ENCODE results near the gene LCE1B. TPM values are rescaled to one million over a fixed set of nuclear protein-coding genes. Genes with fewer than 3 reads are reported as not detected.

Gene LCE1B, protein sequence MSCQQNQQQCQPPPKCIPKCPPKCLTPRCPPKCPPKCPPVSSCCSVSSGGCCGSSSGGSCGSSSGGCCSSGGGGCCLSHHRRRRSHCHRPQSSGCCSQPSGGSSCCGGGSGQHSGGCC
- not detected in 2 replicates for total RNA-seq

DNA sequence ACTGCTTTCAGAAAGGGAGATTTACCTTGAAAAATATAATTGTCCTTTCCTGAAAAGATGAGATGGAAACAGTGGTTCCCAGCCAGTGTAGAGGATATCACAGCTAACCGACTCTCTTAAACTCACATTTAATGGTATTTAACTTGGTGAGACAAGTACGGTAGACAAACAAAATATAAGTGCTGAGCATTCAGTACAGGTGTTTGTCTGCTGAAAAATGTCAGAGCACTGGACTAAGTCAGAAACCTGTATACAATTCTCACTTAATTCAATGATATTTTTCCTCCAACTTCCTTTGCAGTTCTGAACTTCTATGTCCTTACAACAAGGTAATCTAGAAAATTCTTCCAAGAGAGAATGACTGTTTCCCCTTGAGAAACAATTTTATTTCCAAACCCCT is at the start of gene LCE1B:
LCE1B (plus strand) TSS at position 301 of the 400 bp plus-strand sequence. CDS start 476 bp downstream, outside the sequence.

DNA sequence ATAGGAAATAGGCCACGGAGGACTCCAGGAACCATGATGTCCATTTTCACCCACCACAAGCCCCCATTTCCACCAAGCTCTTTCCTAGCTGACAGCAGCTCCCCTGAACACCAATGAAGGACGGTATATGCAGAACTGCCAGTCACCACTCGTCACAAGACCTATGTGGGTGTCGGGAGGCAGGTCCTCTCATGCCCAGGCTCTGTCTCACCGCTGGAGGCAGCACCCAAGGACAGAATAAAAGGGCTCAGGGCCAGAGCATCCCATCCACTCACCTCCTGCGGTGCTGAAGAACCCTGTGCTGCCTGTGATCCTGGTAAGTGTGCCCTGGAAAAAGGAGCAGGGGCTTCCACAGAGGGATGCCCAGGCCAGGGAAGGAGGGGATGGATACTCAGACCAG is 36.9 kb upstream of the LCE1B start, which contains the start of gene LCE1F:
LCE1F (plus strand) TSS at position 266 of the 400 bp plus-strand sequence. CDS start 1,232 bp downstream, outside the sequence.

DNA sequence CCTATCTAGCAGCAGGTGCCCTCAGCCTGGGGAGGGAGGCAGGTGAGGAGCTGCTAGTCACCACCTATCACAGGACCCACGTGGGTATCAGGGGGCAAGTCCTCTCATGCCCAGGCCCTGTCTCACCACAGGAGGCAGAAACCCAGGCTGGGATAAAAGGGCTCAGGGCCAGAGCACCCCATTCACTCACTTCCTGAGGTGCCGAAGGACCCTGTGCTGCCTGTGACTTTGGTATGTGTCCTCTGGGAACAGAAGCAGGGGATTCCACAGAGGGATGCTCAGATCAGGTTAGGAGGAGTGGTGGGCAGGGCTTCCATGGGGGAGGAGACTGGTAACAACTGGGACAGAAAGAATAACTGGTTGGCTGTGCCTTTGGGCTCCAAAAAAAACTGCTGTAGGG is 25.7 kb upstream of the LCE1B start, which contains the start of gene LCE1E:
LCE1E (plus strand) TSS at position 181 of the 400 bp plus-strand sequence. CDS start 1,043 bp downstream, outside the sequence.

DNA sequence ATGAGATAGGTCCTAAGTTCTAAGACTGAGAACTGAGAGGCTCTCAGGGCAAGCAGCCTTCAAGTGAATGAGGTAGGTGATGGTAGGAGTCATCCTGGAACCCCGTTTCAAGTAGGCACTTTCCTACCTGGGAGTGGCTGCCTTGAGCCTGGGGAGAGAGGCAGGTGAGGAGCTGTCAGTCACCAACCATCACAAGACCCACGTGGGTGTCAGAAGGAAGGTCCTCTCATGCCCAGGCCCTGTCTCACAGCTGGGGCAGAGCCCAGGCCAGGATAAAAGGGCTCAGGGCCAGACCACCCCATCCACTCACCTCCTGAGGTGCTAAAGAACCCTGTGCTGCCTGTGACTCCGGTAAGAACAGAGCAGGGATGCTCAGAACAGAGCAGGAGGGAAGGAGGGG is 15.3 kb upstream of the LCE1B start, which contains the start of gene LCE1D:
LCE1D (plus strand) TSS at position 301 of the 400 bp plus-strand sequence. CDS start 1,074 bp downstream, outside the sequence.

DNA sequence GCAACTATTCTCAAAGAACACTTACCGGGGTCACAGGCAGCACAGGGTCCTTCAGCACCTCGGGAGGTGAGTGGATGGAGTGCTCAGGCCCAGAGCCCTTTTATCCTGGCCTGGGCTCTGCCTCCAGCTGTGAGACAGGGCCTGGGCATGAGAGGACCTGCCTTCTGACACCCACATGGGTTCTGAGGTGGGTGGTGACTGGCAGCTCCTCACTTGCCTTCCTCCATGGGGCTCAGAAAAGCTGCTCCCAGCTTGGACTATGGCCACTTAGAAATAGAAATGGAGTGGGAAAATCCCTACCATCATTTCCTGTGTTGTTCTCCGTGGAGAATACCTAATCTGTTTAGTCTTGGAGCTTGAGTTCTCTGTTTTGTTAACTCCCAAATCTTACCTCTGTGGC is 5.2 kb upstream of the LCE1B start, which contains the start of gene LCE1C:
LCE1C (minus strand) TSS at position 76 of the 400 bp plus-strand sequence. CDS start 1,173 bp downstream, outside the sequence.

DNA sequence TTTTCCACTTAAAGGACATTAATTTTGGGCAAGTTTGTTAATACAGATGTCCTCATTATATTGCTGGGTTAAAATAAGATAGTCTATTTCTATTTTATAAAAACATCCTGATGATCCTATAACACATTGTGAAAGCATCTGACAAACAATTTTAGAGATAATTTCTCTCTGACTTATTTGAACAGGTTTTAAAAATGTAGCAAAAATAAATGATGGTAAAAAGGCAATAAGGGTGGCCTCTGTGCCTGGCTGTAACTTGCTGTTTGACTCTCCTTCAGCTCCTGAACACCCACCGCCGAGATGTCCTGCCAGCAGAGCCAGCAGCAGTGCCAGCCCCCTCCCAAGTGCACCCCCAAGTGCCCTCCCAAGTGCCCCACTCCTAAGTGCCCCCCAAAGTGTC is 15.4 kb downstream of the LCE1B start, which contains the start of gene LCE1A:
LCE1A (plus strand) TSS at position 301 of the 400 bp plus-strand sequence; CDS start at position 301, 0 bp downstream.

DNA sequence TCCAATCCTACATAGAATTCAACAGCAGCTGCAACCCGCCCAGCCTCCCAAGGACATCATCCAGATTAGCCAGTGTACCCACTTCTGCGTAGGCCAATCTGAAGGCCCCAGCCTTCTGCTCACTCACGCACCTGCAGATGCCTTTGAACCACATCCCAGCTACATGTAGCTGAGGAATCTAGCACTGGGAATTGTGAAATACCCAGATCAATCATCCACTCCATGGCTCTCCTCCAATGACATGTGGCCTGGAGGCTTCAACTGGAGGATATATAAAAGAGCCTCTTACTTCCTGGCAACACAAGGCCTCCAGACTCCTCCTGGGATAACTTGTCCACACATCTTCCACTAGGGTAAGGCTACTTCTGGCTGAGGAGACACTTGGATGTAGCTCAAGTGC is 30.8 kb downstream of the LCE1B start, which contains the start of gene LCE6A:
LCE6A (plus strand) TSS at position 301 of the 400 bp plus-strand sequence. CDS start 665 bp downstream, outside the sequence.

DNA sequence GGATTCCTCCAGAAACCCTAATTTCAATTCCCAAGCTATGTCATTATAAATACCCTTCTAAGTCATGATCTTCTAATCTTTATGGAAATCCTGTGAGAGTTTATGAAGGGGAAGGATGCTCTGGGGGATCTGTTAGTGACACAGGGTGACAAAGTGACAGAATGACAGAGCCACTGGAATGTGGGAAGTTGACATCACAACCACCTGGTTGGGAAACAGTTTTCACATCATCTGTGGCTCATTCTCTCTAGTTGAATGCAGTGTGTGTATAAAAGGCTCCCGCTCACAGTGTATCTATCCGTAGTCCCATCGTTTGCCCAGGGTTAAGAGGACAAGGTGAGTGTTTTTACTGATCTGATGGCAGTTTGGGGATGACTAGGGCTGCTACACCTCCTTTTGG is 47.9 kb downstream of the LCE1B start, which contains the start of gene LCE7A:
LCE7A (plus strand) TSS at position 301 of the 400 bp plus-strand sequence. CDS start 702 bp downstream, outside the sequence.

Other genes starting within 250 kb of the LCE1B start
- not detected in 2 replicates for gene LCE3E, start 245.2 kb upstream of the LCE1B start, total RNA-seq
- not detected in 2 replicates for gene LCE3D, start 231.5 kb upstream of the LCE1B start, total RNA-seq
- not detected in 2 replicates for gene LCE3C, start 211.7 kb upstream of the LCE1B start, total RNA-seq
- not detected in 2 replicates for gene LCE3B, start 198.2 kb upstream of the LCE1B start, total RNA-seq
- gene LCE3A, start 188.9 kb upstream of the LCE1B start, total RNA-seq = not detected in 2 replicates
- gene LCE2D, start 148.6 kb upstream of the LCE1B start, total RNA-seq = not detected in 2 replicates
- gene LCE2C, start 136.7 kb upstream of the LCE1B start, total RNA-seq = not detected in 2 replicates
- gene LCE2B, start 125.8 kb upstream of the LCE1B start, total RNA-seq = not detected in 2 replicates
- gene LCE2A, start 113.6 kb upstream of the LCE1B start, total RNA-seq = not detected in 2 replicates
- gene LCE4A, start 103.8 kb upstream of the LCE1B start, total RNA-seq = not detected in 2 replicates
- gene KPRP, start 53.9 kb upstream of the LCE1B start, total RNA-seq = not detected in 2 replicates
- not detected in 2 replicates for gene LCE1F, start 36.8 kb upstream of the LCE1B start, total RNA-seq
- 0.42 TPM in 1 of 2 replicates, not detected in the other for gene LCE1E, start 25.7 kb upstream of the LCE1B start, total RNA-seq
- not detected in 2 replicates for gene LCE1D, start 15.2 kb upstream of the LCE1B start, total RNA-seq
- gene LCE1C, start 5.3 kb upstream of the LCE1B start, total RNA-seq = not detected in 2 replicates
- not detected in 2 replicates for gene LCE1A, start 15.5 kb downstream of the LCE1B start, total RNA-seq
- not detected in 2 replicates for gene LCE6A, start 30.9 kb downstream of the LCE1B start, total RNA-seq
- not detected in 2 replicates for gene LCE7A, start 48.0 kb downstream of the LCE1B start, total RNA-seq
- gene SMCP, start 66.4 kb downstream of the LCE1B start, total RNA-seq = not detected in 2 replicates
- gene IVL, start 96.6 kb downstream of the LCE1B start, total RNA-seq = 1.1 TPM in 1 of 2 replicates, not detected in the other
- not detected in 2 replicates for gene SPRR5, start 135.2 kb downstream of the LCE1B start, total RNA-seq
- not detected in 2 replicates for gene SPRR4, start 158.7 kb downstream of the LCE1B start, total RNA-seq
- not detected in 2 replicates for gene SPRR1A, start 172.1 kb downstream of the LCE1B start, total RNA-seq
- not detected in 2 replicates for gene SPRR3, start 189.8 kb downstream of the LCE1B start, total RNA-seq
- gene SPRR1B, start 219.2 kb downstream of the LCE1B start, total RNA-seq = not detected in 2 replicates
- gene SPRR2D, start 229.1 kb downstream of the LCE1B start, total RNA-seq = not detected in 2 replicates
- gene SPRR2A, start 245.5 kb downstream of the LCE1B start, total RNA-seq = not detected in 2 replicates

Data from smooth muscle cell of the umbilical artery (primary cell).